ENCODE measurements around the gene CGB3. TPM values are rescaled to one million over a fixed set of nuclear protein-coding genes. Genes with fewer than 3 reads are reported as not detected.
A peak's percentile ranks its signal among the peaks of the same experiment; 100 is the strongest.
"Not testable (repeated sequence)": the region's sequence is repeated elsewhere in the genome, so short reads cannot be mapped to it uniquely, and the experiment has no call there.

Gene CGB3
- total RNA-seq, 1 experiment from 2014 or later = not detected

DNA sequence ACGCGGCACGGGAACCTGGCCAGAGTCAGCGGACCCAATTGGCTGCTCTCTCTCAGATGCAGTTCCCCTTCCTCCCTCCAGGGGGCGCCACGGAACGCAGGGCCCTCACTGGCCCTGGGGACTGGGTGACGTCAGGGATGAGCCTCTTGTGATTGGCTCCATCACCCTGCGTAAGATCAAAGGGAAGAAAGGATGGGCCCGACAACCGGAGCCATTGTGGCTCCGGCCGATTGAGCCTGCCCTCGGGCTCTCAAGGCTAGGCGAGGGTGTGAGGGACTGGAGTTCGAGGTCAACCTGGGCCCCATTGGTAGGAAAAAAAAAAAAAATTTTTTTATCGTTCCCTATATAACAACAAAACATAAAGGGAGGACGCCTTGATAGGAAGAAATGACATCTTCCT lies 12.7 kb upstream of the CGB3 start, which contains the start of gene CGB1:
Gene CGB1, minus strand, starts transcription at position 81 of the 400 bp plus-strand sequence. CDS start 184 bp downstream, outside the sequence.
- ATAC-seq; CTCF ChIA-PET; in situ Hi-C loops (cut with HindIII; ENCODE audit: low pct_unique_long_range_greater_than_20kb, low sequenced_read_pairs); DNase-seq (ENCODE audit: low read depth, low spot score); H3K27me3 ChIP-seq (ENCODE audit: control insufficient read depth, insufficient read depth, low read length); H3K9me3 ChIP-seq (ENCODE audit: control insufficient read depth, insufficient read depth, low read depth, low read length); H3K36me3 ChIP-seq (ENCODE audit: control insufficient read depth, insufficient read depth, low read length); H3K4me3 ChIP-seq (ENCODE audit: low read depth in 2 of 2, low read length in 2 of 2); H3K27ac ChIP-seq (ENCODE audit: low read length); POLR2A ChIA-PET; H3K4me1 ChIP-seq (ENCODE audit: control insufficient read depth, insufficient read depth, low read length); intact Hi-C loops (cut with micrococcal nuclease; ENCODE audit: unreplicated experiment); BruUV-seq (replicated peaks): not testable (repeated sequence)
- peak; percentile 54; the same call in 1 of the 2 replicates for TF ChIP-seq TCF7L2 (IDR thresholded peaks at IDR 0.05; ENCODE audit: low read depth, low read length)
- TF ChIP-seq, protein P1, sequence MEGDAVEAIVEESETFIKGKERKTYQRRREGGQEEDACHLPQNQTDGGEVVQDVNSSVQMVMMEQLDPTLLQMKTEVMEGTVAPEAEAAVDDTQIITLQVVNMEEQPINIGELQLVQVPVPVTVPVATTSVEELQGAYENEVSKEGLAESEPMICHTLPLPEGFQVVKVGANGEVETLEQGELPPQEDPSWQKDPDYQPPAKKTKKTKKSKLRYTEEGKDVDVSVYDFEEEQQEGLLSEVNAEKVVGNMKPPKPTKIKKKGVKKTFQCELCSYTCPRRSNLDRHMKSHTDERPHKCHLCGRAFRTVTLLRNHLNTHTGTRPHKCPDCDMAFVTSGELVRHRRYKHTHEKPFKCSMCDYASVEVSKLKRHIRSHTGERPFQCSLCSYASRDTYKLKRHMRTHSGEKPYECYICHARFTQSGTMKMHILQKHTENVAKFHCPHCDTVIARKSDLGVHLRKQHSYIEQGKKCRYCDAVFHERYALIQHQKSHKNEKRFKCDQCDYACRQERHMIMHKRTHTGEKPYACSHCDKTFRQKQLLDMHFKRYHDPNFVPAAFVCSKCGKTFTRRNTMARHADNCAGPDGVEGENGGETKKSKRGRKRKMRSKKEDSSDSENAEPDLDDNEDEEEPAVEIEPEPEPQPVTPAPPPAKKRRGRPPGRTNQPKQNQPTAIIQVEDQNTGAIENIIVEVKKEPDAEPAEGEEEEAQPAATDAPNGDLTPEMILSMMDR (IDR thresholded peaks at IDR 0.05) = peak; percentile 80

DNA sequence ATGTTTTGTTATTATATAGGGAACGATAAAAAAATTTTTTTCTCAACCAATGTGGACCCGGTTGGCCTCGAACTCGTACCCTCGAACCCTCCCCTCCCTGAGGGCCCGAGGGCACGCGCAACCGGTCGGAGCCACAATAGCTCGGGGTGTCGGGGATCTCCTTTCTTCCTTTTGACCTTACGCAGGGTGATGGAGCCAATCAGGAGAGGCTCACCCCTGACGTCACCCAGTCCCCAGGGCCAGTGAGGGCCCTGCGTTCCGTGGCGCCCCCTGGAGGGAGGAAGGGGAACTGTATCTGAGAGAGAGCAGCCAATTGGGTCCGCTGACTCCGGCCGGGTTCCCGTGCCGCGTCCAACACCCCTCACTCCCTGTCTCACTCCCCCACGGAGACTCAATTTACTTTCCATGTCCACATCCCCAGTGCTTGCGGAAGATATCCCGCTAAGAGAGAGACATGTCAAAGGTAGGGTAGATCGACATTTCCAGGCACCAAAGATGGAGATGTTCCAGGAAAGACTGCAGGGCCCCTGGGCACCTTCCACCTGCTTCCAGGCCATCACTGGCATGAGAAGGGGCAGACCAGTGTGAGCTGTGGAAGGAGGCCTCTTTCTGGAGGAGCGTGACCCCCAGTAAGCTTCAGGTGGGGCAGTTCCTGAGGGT lies 7.6 kb upstream of the CGB3 start, which contains the start of gene CGB2:
Gene CGB2, plus strand, starts transcription at position 249 of the 660 bp plus-strand sequence. Its CDS starts 206 bp downstream, at position 455.
- intact Hi-C loops (cut with micrococcal nuclease; ENCODE audit: unreplicated experiment); H3K36me3 ChIP-seq (ENCODE audit: control insufficient read depth, insufficient read depth, low read length); CTCF ChIA-PET; H3K27me3 ChIP-seq (ENCODE audit: control insufficient read depth, insufficient read depth, low read length); H3K4me3 ChIP-seq (ENCODE audit: low read depth in 2 of 2, low read length in 2 of 2); H3K27ac ChIP-seq (ENCODE audit: low read length); H3K9me3 ChIP-seq (ENCODE audit: control insufficient read depth, insufficient read depth, low read depth, low read length); BruUV-seq (replicated peaks); DNase-seq (ENCODE audit: low read depth, low spot score); ATAC-seq; POLR2A ChIA-PET; in situ Hi-C loops (cut with HindIII; ENCODE audit: low pct_unique_long_range_greater_than_20kb, low sequenced_read_pairs); H3K4me1 ChIP-seq (ENCODE audit: control insufficient read depth, insufficient read depth, low read length): not testable (repeated sequence)
- TF ChIP-seq, protein P1 (IDR thresholded peaks at IDR 0.05) = peak; percentile 69

GRCh38 chr19:49030323-49030722 lies 6.2 kb upstream of the CGB3 start:
- ATAC-seq; DNase-seq (ENCODE audit: low read depth, low spot score); H3K27ac ChIP-seq (ENCODE audit: low read length); BruUV-seq (replicated peaks); intact Hi-C loops (cut with micrococcal nuclease; ENCODE audit: unreplicated experiment); in situ Hi-C loops (cut with HindIII; ENCODE audit: low pct_unique_long_range_greater_than_20kb, low sequenced_read_pairs); H3K4me1 ChIP-seq (ENCODE audit: control insufficient read depth, insufficient read depth, low read length); H3K36me3 ChIP-seq (ENCODE audit: control insufficient read depth, insufficient read depth, low read length); H3K4me3 ChIP-seq (ENCODE audit: low read depth in 2 of 2, low read length in 2 of 2); POLR2A ChIA-PET; CTCF ChIA-PET; H3K27me3 ChIP-seq (ENCODE audit: control insufficient read depth, insufficient read depth, low read length); H3K9me3 ChIP-seq (ENCODE audit: control insufficient read depth, insufficient read depth, low read depth, low read length): not testable (repeated sequence)

DNA sequence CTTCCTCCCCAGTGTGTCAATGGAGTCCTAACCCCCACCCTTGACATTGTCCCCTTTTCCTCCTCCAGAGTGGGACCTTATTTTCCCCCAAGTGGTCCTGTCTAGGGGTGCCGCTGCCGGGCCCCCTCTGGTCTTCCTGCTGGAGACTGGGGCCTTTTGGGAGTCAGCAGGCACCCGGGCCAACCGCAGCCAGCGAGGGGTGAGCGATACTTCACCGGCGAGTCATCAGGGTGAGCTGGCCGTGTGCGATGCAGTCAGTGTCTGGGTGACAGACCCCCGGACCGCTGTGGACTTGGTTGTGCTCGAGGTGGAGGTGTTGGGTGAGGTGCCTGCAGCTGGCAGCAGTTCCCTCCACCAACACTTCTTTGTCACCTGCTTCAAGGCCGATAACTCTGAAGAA lies 5.6 kb upstream of the CGB3 start:
- H3K27ac ChIP-seq (ENCODE audit: low read length); H3K36me3 ChIP-seq (ENCODE audit: control insufficient read depth, insufficient read depth, low read length); BruUV-seq (replicated peaks); H3K9me3 ChIP-seq (ENCODE audit: control insufficient read depth, insufficient read depth, low read depth, low read length); H3K4me1 ChIP-seq (ENCODE audit: control insufficient read depth, insufficient read depth, low read length); H3K4me3 ChIP-seq (ENCODE audit: low read depth in 2 of 2, low read length in 2 of 2); ATAC-seq; H3K27me3 ChIP-seq (ENCODE audit: control insufficient read depth, insufficient read depth, low read length); POLR2A ChIA-PET; intact Hi-C loops (cut with micrococcal nuclease; ENCODE audit: unreplicated experiment); DNase-seq (ENCODE audit: low read depth, low spot score); CTCF ChIA-PET; in situ Hi-C loops (cut with HindIII; ENCODE audit: low pct_unique_long_range_greater_than_20kb, low sequenced_read_pairs): not testable (repeated sequence)

DNA sequence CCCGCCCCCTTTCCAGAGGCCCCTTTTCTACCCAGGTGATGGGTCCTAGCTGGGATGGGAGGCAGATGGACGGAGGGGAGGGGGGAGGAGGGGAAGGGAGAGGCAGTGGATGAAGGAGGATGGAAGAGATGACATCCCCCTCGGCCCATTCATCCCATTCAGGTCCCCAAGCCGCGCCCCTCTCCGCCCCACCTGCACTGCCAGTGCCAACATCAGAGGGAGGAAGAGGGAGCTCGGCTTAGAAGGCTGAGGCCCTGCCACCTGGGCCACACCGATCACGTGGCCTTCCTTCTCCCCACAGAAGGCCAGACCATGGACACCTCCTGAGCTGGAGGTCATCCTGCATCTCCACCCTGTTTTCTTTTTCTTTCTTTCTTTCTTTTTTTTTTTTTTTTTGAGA lies 4.6 kb upstream of the CGB3 start:
- CTCF ChIA-PET; DNase-seq (ENCODE audit: low read depth, low spot score); H3K4me3 ChIP-seq (ENCODE audit: low read depth in 2 of 2, low read length in 2 of 2); H3K4me1 ChIP-seq (ENCODE audit: control insufficient read depth, insufficient read depth, low read length); H3K27ac ChIP-seq (ENCODE audit: low read length); H3K36me3 ChIP-seq (ENCODE audit: control insufficient read depth, insufficient read depth, low read length); H3K27me3 ChIP-seq (ENCODE audit: control insufficient read depth, insufficient read depth, low read length); ATAC-seq; H3K9me3 ChIP-seq (ENCODE audit: control insufficient read depth, insufficient read depth, low read depth, low read length); POLR2A ChIA-PET; in situ Hi-C loops (cut with HindIII; ENCODE audit: low pct_unique_long_range_greater_than_20kb, low sequenced_read_pairs); intact Hi-C loops (cut with micrococcal nuclease; ENCODE audit: unreplicated experiment); BruUV-seq (replicated peaks): not testable (repeated sequence)

DNA sequence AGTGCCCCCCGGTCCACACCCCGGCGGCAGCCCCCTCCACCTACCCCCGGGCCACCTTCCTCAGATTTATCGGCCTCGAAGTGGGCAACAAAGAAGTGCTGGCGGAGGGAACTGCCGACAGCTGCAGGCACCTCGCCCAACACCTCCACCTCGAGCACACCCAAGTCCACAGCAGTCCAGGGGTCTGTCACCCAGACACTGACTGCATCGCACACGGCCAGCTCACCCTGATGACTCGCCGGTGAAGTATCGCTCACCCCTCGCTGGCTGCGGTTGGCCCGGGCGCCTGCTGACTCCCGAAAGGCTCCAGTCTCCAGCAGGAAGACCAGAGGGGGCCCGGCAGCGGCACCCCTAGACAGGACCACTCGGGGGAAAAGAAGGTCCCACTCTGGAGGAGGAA lies 1.5 kb upstream of the CGB3 start:
- CTCF ChIA-PET; H3K4me1 ChIP-seq (ENCODE audit: control insufficient read depth, insufficient read depth, low read length); H3K4me3 ChIP-seq (ENCODE audit: low read depth in 2 of 2, low read length in 2 of 2); H3K36me3 ChIP-seq (ENCODE audit: control insufficient read depth, insufficient read depth, low read length); H3K27me3 ChIP-seq (ENCODE audit: control insufficient read depth, insufficient read depth, low read length); POLR2A ChIA-PET; BruUV-seq (replicated peaks); H3K27ac ChIP-seq (ENCODE audit: low read length); in situ Hi-C loops (cut with HindIII; ENCODE audit: low pct_unique_long_range_greater_than_20kb, low sequenced_read_pairs); DNase-seq (ENCODE audit: low read depth, low spot score); ATAC-seq; intact Hi-C loops (cut with micrococcal nuclease; ENCODE audit: unreplicated experiment); H3K9me3 ChIP-seq (ENCODE audit: control insufficient read depth, insufficient read depth, low read depth, low read length): not testable (repeated sequence)

All from Panc1 (cell line).